ENCODE measurements around the gene FOXK2.
"Not testable (repeated sequence)": the region's sequence is repeated elsewhere in the genome, so short reads cannot be mapped to it uniquely, and the experiment has no call there.

The FOXK2 gene

GRCh38 chr17:82557510-82557909 is 38.0 kb downstream of the FOXK2 start:
- not testable (repeated sequence) for H3K9ac ChIP-seq (ENCODE audit: low read length)

GRCh38 chr17:82559566-82560251 is 40.2 kb downstream of the FOXK2 start:
- H3K27me3 ChIP-seq (ENCODE audit: control insufficient read depth, insufficient read depth, low read length): no peaks in the 10 kb centered on the region
- peaks cover 9% of the 10 kb centered on the region for H3K36me3 ChIP-seq (ENCODE audit: control insufficient read depth, insufficient read depth, low read length)
- H3K27ac ChIP-seq (ENCODE audit: low read depth, low read length): no peak overlapping the region
- H3K9me3 ChIP-seq (ENCODE audit: control insufficient read depth, insufficient read depth, low read depth, low read length): no peaks in the 10 kb centered on the region
- H3K4me3 ChIP-seq (ENCODE audit: low read depth, low read length): no peak overlapping the region
- H3K9ac ChIP-seq (ENCODE audit: low read length): no peak overlapping the region
- H3K4me1 ChIP-seq (ENCODE audit: control insufficient read depth, insufficient read depth, low read length): peaks cover 20% of the 10 kb centered on the region; the same call in 1 of the 2 replicates

More at GRCh38 chr17:82557510-82557909, 38.0 kb downstream of the FOXK2 start:
- not testable (repeated sequence) for H3K9me3 ChIP-seq (ENCODE audit: control insufficient read depth, insufficient read depth, low read depth, low read length); H3K4me3 ChIP-seq (ENCODE audit: low read depth, low read length); H3K36me3 ChIP-seq (ENCODE audit: control insufficient read depth, insufficient read depth, low read length); H3K27ac ChIP-seq (ENCODE audit: low read depth, low read length); H3K27me3 ChIP-seq (ENCODE audit: control insufficient read depth, insufficient read depth, low read length)
- H3K4me1 ChIP-seq (ENCODE audit: control insufficient read depth, insufficient read depth, low read length): peaks cover 31% of the 10 kb centered on the region; the same call in 1 of the 2 replicates

GRCh38 chr17:82560252-82560642 is 40.7 kb downstream of the FOXK2 start:
- Histone ChIP-seq H3K4me3 (ENCODE audit: low read depth, low read length) (no peak overlapping the region), H3K27me3 (ENCODE audit: control insufficient read depth, insufficient read depth, low read length) (no peaks in the 10 kb centered on the region), H3K27ac (ENCODE audit: low read depth, low read length) (no peak overlapping the region), H3K4me1 (ENCODE audit: control insufficient read depth, insufficient read depth, low read length) (peaks cover 20% of the 10 kb centered on the region; the same call in 1 of the 2 replicates), H3K9ac (ENCODE audit: low read length) (no peak overlapping the region), H3K36me3 (ENCODE audit: control insufficient read depth, insufficient read depth, low read length) (peaks cover 14% of the 10 kb centered on the region), H3K9me3 (ENCODE audit: control insufficient read depth, insufficient read depth, low read depth, low read length) (no peaks in the 10 kb centered on the region)

- Histone ChIP-seq H3K9ac (ENCODE audit: low read length) (no peak overlapping the region), H3K4me3 (ENCODE audit: low read depth, low read length) (no peak overlapping the region), H3K9me3 (ENCODE audit: control insufficient read depth, insufficient read depth, low read depth, low read length) (no peaks in the 10 kb centered on the region), H3K27me3 (ENCODE audit: control insufficient read depth, insufficient read depth, low read length) (no peaks in the 10 kb centered on the region), H3K36me3 (ENCODE audit: control insufficient read depth, insufficient read depth, low read length) (peaks cover 21% of the 10 kb centered on the region), H3K4me1 (ENCODE audit: control insufficient read depth, insufficient read depth, low read length) (peaks cover 20% of the 10 kb centered on the region; the same call in 1 of the 2 replicates), H3K27ac (ENCODE audit: low read depth, low read length) (no peak overlapping the region)
Observed at GRCh38 chr17:82560802-82561428, 41.4 kb downstream of the FOXK2 start.

GRCh38 chr17:82561429-82562035 is 42.0 kb downstream of the FOXK2 start:
- H3K9ac ChIP-seq (ENCODE audit: low read length): no peak overlapping the region
- H3K36me3 ChIP-seq (ENCODE audit: control insufficient read depth, insufficient read depth, low read length): peaks cover 25% of the 10 kb centered on the region
- H3K27ac ChIP-seq (ENCODE audit: low read depth, low read length): no peak overlapping the region

GRCh38 chr17:82562718-82563220 is 43.2 kb downstream of the FOXK2 start:
- peaks cover 37% of the 10 kb centered on the region for H3K36me3 ChIP-seq (ENCODE audit: control insufficient read depth, insufficient read depth, low read length)
- H3K9ac ChIP-seq (ENCODE audit: low read length); H3K9me3 ChIP-seq (ENCODE audit: control insufficient read depth, insufficient read depth, low read depth, low read length); H3K27me3 ChIP-seq (ENCODE audit: control insufficient read depth, insufficient read depth, low read length); H3K27ac ChIP-seq (ENCODE audit: low read depth, low read length); H3K4me3 ChIP-seq (ENCODE audit: low read depth, low read length): not testable (repeated sequence)
- peaks cover 25% of the 10 kb centered on the region; the same call in 1 of the 2 replicates for H3K4me1 ChIP-seq (ENCODE audit: control insufficient read depth, insufficient read depth, low read length)

More at GRCh38 chr17:82561429-82562035, 42.0 kb downstream of the FOXK2 start:
- no peak overlapping the region for H3K4me3 ChIP-seq (ENCODE audit: low read depth, low read length)
- peaks cover 24% of the 10 kb centered on the region; the same call in 1 of the 2 replicates for H3K4me1 ChIP-seq (ENCODE audit: control insufficient read depth, insufficient read depth, low read length)
- H3K27me3 ChIP-seq (ENCODE audit: control insufficient read depth, insufficient read depth, low read length): no peaks in the 10 kb centered on the region
- H3K9me3 ChIP-seq (ENCODE audit: control insufficient read depth, insufficient read depth, low read depth, low read length): no peaks in the 10 kb centered on the region

- Histone ChIP-seq H3K4me3 (ENCODE audit: low read depth, low read length) (no peak overlapping the region), H3K9ac (ENCODE audit: low read length) (no peak overlapping the region), H3K4me1 (ENCODE audit: control insufficient read depth, insufficient read depth, low read length) (peaks cover 25% of the 10 kb centered on the region; the same call in 1 of the 2 replicates), H3K36me3 (ENCODE audit: control insufficient read depth, insufficient read depth, low read length) (peaks cover 40% of the 10 kb centered on the region), H3K27me3 (ENCODE audit: control insufficient read depth, insufficient read depth, low read length) (no peaks in the 10 kb centered on the region), H3K9me3 (ENCODE audit: control insufficient read depth, insufficient read depth, low read depth, low read length) (no peaks in the 10 kb centered on the region), H3K27ac (ENCODE audit: low read depth, low read length) (no peak overlapping the region)
Observed at GRCh38 chr17:82563318-82563717, 43.8 kb downstream of the FOXK2 start.

- Histone ChIP-seq H3K4me1 (ENCODE audit: control insufficient read depth, insufficient read depth, low read length) (peaks cover 25% of the 10 kb centered on the region; the same call in 1 of the 2 replicates), H3K36me3 (ENCODE audit: control insufficient read depth, insufficient read depth, low read length) (peaks cover 44% of the 10 kb centered on the region)
- H3K4me3 ChIP-seq (ENCODE audit: low read depth, low read length); H3K27ac ChIP-seq (ENCODE audit: low read depth, low read length); H3K9me3 ChIP-seq (ENCODE audit: control insufficient read depth, insufficient read depth, low read depth, low read length); H3K9ac ChIP-seq (ENCODE audit: low read length); H3K27me3 ChIP-seq (ENCODE audit: control insufficient read depth, insufficient read depth, low read length): not testable (repeated sequence)
Observed at GRCh38 chr17:82563745-82564144, 44.2 kb downstream of the FOXK2 start.

GRCh38 chr17:82564241-82564640 is 44.7 kb downstream of the FOXK2 start:
- H3K27ac ChIP-seq (ENCODE audit: low read depth, low read length): no peak overlapping the region
- H3K4me3 ChIP-seq (ENCODE audit: low read depth, low read length): no peak overlapping the region
- H3K27me3 ChIP-seq (ENCODE audit: control insufficient read depth, insufficient read depth, low read length): no peaks in the 10 kb centered on the region
- peaks cover 22% of the 10 kb centered on the region; the same call in 1 of the 2 replicates for H3K4me1 ChIP-seq (ENCODE audit: control insufficient read depth, insufficient read depth, low read length)
- no peaks in the 10 kb centered on the region for H3K9me3 ChIP-seq (ENCODE audit: control insufficient read depth, insufficient read depth, low read depth, low read length)
- peaks cover 49% of the 10 kb centered on the region for H3K36me3 ChIP-seq (ENCODE audit: control insufficient read depth, insufficient read depth, low read length)
- no peak overlapping the region for H3K9ac ChIP-seq (ENCODE audit: low read length)

- no peaks in the 10 kb centered on the region for H3K27me3 ChIP-seq (ENCODE audit: control insufficient read depth, insufficient read depth, low read length)
- peaks cover 59% of the 10 kb centered on the region for H3K36me3 ChIP-seq (ENCODE audit: control insufficient read depth, insufficient read depth, low read length)
- H3K27ac ChIP-seq (ENCODE audit: low read depth, low read length): no peak overlapping the region
- no peaks in the 10 kb centered on the region for H3K9me3 ChIP-seq (ENCODE audit: control insufficient read depth, insufficient read depth, low read depth, low read length)
- H3K4me3 ChIP-seq (ENCODE audit: low read depth, low read length): no peak overlapping the region
- H3K9ac ChIP-seq (ENCODE audit: low read length): no peak overlapping the region
- peaks cover 16% of the 10 kb centered on the region; the same call in 1 of the 2 replicates for H3K4me1 ChIP-seq (ENCODE audit: control insufficient read depth, insufficient read depth, low read length)
Observed at GRCh38 chr17:82565551-82565950, 46.0 kb downstream of the FOXK2 start.

All from HUES6 (cell line).